Activated CD4-positive, alpha-beta T cell treated with anti-CD3 and anti-CD28 coated beads, Interleukin-2, amount 10 ng/mL, durations not matched to agents 7 days and 5 days (primary cell): ENCODE measurements around the gene DPH7. TPM values are rescaled to one million over a fixed set of nuclear protein-coding genes. Genes with fewer than 3 reads are reported as not detected.
"Not testable (repeated sequence)": the region's sequence is repeated elsewhere in the genome, so short reads cannot be mapped to it uniquely, and the experiment has no call there.

Experiments
- CTCF ChIA-PET: fragments of 350-600 bp; sonication (Branson Sonifier 250); formaldehyde crosslinking; loops from one replicate; lab custom pipeline; 2021; ENCODE audit warnings: antibody characterized with exemption; lab: Charles Lee
- POLR2A ChIA-PET: fragments of 350-600 bp; sonication (Branson Sonifier 250); formaldehyde crosslinking; loops from one replicate; lab custom pipeline; 2021; ENCODE audit warnings: antibody characterized with exemption; lab: Charles Lee
- DNase-seq: peaks from one replicate; pipeline ENCODE4 v3.0.0-alpha.2; 2020
- H3K27ac Mint-ChIP-seq: one replicate; pipeline ENCODE4 v1.8.0; 2021; ENCODE audit warnings: mild to moderate bottlenecking, moderate library complexity, mixed read lengths
- H3K27me3 Mint-ChIP-seq: one replicate; pipeline ENCODE4 v1.8.0; 2021; ENCODE audit warnings: mixed read lengths
- H3K36me3 Mint-ChIP-seq: one replicate; pipeline ENCODE4 v1.8.0; 2021; ENCODE audit warnings: low read depth, mixed read lengths
- H3K4me1 Mint-ChIP-seq: one replicate; pipeline ENCODE4 v1.8.0; 2021; ENCODE audit warnings: mixed read lengths
- H3K4me3 Mint-ChIP-seq: one replicate; pipeline ENCODE4 v1.8.0; 2021; ENCODE audit warnings: mild to moderate bottlenecking, moderate library complexity, mixed read lengths
- H3K9me3 Mint-ChIP-seq: one replicate; pipeline ENCODE4 v1.8.0; 2021; ENCODE audit warnings: mixed read lengths
- total RNA-seq, 2 experiments: library from RNA; stranded (reverse); gene quantifications; one replicate each; pipeline ENCODE4 v1.2.3, GENCODE V29; 2021

DPH7 gene
- total RNA-seq, 2 experiments from 2014 or later, result 31.1 to 34.4 TPM

GRCh38 chr9:137532891-137533468 is 45.7 kb downstream of the DPH7 start:
- H3K27ac Mint-ChIP-seq, H3K27me3 Mint-ChIP-seq, CTCF ChIA-PET, H3K9me3 Mint-ChIP-seq, DNase-seq, H3K4me3 Mint-ChIP-seq, POLR2A ChIA-PET: not testable (repeated sequence)
- Mint-ChIP-seq H3K36me3 (peaks cover 10% of the 10 kb centered on the region), H3K4me1 (peaks cover 33% of the 10 kb centered on the region)

- peaks cover 2% of the 10 kb centered on the region for H3K9me3 Mint-ChIP-seq
- ChIA-PET POLR2A (no interaction called here), CTCF (interaction anchor here (0.6 to 1.4 kb wide), 3 partner anchors 11 to 108 kb away, joined by 3 read pairs; partner anchors contain the start of genes EXD3 and NOXA1)
- no peak overlapping the region for H3K27ac Mint-ChIP-seq
- peaks cover 5% of the 10 kb centered on the region for H3K36me3 Mint-ChIP-seq
- peaks cover 7% of the 10 kb centered on the region for H3K27me3 Mint-ChIP-seq
- H3K4me1 Mint-ChIP-seq, result peaks cover 22% of the 10 kb centered on the region
- no peak overlapping the region for H3K4me3 Mint-ChIP-seq
- no peak for DNase-seq
Observed at GRCh38 chr9:137531099-137531765, 47.5 kb downstream of the DPH7 start.

GRCh38 chr9:137530331-137530730 is 48.4 kb downstream of the DPH7 start:
- ChIA-PET POLR2A (no interaction called here), CTCF (no interaction called here)

GRCh38 chr9:137524981-137525317 is 53.8 kb downstream of the DPH7 start:
- DNase-seq, result no peak
- H3K4me3 Mint-ChIP-seq, result no peak overlapping the region

More at GRCh38 chr9:137530331-137530730, 48.4 kb downstream of the DPH7 start:
- H3K36me3 Mint-ChIP-seq, result peaks cover 3% of the 10 kb centered on the region
- peaks cover 20% of the 10 kb centered on the region for H3K4me1 Mint-ChIP-seq
- peaks cover 7% of the 10 kb centered on the region for H3K27me3 Mint-ChIP-seq
- H3K4me3 Mint-ChIP-seq, result no peak overlapping the region
- H3K27ac Mint-ChIP-seq, result no peak overlapping the region
- no peak for DNase-seq
- no peaks in the 10 kb centered on the region for H3K9me3 Mint-ChIP-seq

GRCh38 chr9:137524161-137524980 is 54.4 kb downstream of the DPH7 start:
- Mint-ChIP-seq H3K4me1 (peaks cover 8% of the 10 kb centered on the region), H3K27ac (no peak overlapping the region), H3K9me3 (no peaks in the 10 kb centered on the region), H3K4me3 (no peak overlapping the region), H3K36me3 (no peaks in the 10 kb centered on the region), H3K27me3 (peaks cover 7% of the 10 kb centered on the region)
- ChIA-PET CTCF (no interaction called here), POLR2A (no interaction called here)
- DNase-seq, result no peak

More at GRCh38 chr9:137524981-137525317, 53.8 kb downstream of the DPH7 start:
- POLR2A ChIA-PET, result no interaction called here
- H3K4me1 Mint-ChIP-seq, result peaks cover 8% of the 10 kb centered on the region
- no peaks in the 10 kb centered on the region for H3K36me3 Mint-ChIP-seq
- CTCF ChIA-PET, result no interaction called here
- H3K27ac Mint-ChIP-seq, result no peak overlapping the region
- H3K27me3 Mint-ChIP-seq, result peaks cover 7% of the 10 kb centered on the region
- no peaks in the 10 kb centered on the region for H3K9me3 Mint-ChIP-seq

- ChIA-PET CTCF (interaction anchor here (1.3 to 2.0 kb wide), 2 partner anchors 12 to 14 kb away, joined by 5 to 6 read pairs; no protein-coding TSS in a partner anchor), POLR2A (no interaction called here)
- no peaks in the 10 kb centered on the region for H3K9me3 Mint-ChIP-seq
- DNase-seq, result no peak
- H3K4me3 Mint-ChIP-seq, result no peak overlapping the region
- no peak overlapping the region for H3K27ac Mint-ChIP-seq
- no peaks in the 10 kb centered on the region for H3K36me3 Mint-ChIP-seq
- peaks cover 7% of the 10 kb centered on the region for H3K27me3 Mint-ChIP-seq
- H3K4me1 Mint-ChIP-seq, result peaks cover 8% of the 10 kb centered on the region
Observed at GRCh38 chr9:137522746-137523455, 55.8 kb downstream of the DPH7 start.

GRCh38 chr9:137521405-137521985 is 57.2 kb downstream of the DPH7 start:
- Mint-ChIP-seq H3K4me3 (no peak overlapping the region), H3K4me1 (peaks cover 5% of the 10 kb centered on the region)
- CTCF ChIA-PET, result interaction anchor here (0.6 to 2.0 kb wide), 3 partner anchors 12 to 390 kb away, joined by 3 to 6 read pairs (median 5); no protein-coding TSS in a partner anchor

GRCh38 chr9:137520614-137521404 is 57.9 kb downstream of the DPH7 start:
- H3K4me3 Mint-ChIP-seq, result no peak overlapping the region
- H3K27ac Mint-ChIP-seq, result no peak overlapping the region
- H3K36me3 Mint-ChIP-seq, result no peaks in the 10 kb centered on the region
- no peak for DNase-seq
- H3K9me3 Mint-ChIP-seq, result no peaks in the 10 kb centered on the region
- POLR2A ChIA-PET, result no interaction called here
- no peaks in the 10 kb centered on the region for H3K27me3 Mint-ChIP-seq
- peaks cover 5% of the 10 kb centered on the region for H3K4me1 Mint-ChIP-seq
- CTCF ChIA-PET, result interaction anchor here (0.6 to 1.4 kb wide), 2 partner anchors 14 to 389 kb away, joined by 3 to 5 read pairs; no protein-coding TSS in a partner anchor

More at GRCh38 chr9:137521405-137521985, 57.2 kb downstream of the DPH7 start:
- DNase-seq, result no peak
- Mint-ChIP-seq H3K27me3 (no peaks in the 10 kb centered on the region), H3K36me3 (no peaks in the 10 kb centered on the region), H3K9me3 (no peaks in the 10 kb centered on the region), H3K27ac (no peak overlapping the region)
- POLR2A ChIA-PET, result no interaction called here

GRCh38 chr9:137519553-137519952 is 59.2 kb downstream of the DPH7 start:
- ChIA-PET CTCF (no interaction called here), POLR2A (no interaction called here)
- no peak for DNase-seq
- Mint-ChIP-seq H3K4me3 (no peak overlapping the region), H3K9me3 (no peaks in the 10 kb centered on the region), H3K27me3 (no peaks in the 10 kb centered on the region), H3K4me1 (no peaks in the 10 kb centered on the region), H3K36me3 (no peaks in the 10 kb centered on the region), H3K27ac (no peak overlapping the region)

- POLR2A ChIA-PET, H3K9me3 Mint-ChIP-seq, H3K4me1 Mint-ChIP-seq: not testable (repeated sequence)
Observed at GRCh38 chr9:137518661-137519459, 59.9 kb downstream of the DPH7 start.

More at GRCh38 chr9:137518661-137519459, 59.9 kb downstream of the DPH7 start:
- H3K4me3 Mint-ChIP-seq, DNase-seq, CTCF ChIA-PET, H3K27me3 Mint-ChIP-seq, H3K36me3 Mint-ChIP-seq, H3K27ac Mint-ChIP-seq: not testable (repeated sequence)
